ENCODE data around the gene CBFB. TPM values are rescaled to one million over a fixed set of nuclear protein-coding genes. Genes with fewer than 3 reads are reported as not detected.

CBFB gene
- total and polyA plus RNA-seq, 2 of the 13 experiments (the other 11 are each of a cell fraction or from before 2014, with no cell fraction given), result 22.1 to 70.8 TPM

DNA sequence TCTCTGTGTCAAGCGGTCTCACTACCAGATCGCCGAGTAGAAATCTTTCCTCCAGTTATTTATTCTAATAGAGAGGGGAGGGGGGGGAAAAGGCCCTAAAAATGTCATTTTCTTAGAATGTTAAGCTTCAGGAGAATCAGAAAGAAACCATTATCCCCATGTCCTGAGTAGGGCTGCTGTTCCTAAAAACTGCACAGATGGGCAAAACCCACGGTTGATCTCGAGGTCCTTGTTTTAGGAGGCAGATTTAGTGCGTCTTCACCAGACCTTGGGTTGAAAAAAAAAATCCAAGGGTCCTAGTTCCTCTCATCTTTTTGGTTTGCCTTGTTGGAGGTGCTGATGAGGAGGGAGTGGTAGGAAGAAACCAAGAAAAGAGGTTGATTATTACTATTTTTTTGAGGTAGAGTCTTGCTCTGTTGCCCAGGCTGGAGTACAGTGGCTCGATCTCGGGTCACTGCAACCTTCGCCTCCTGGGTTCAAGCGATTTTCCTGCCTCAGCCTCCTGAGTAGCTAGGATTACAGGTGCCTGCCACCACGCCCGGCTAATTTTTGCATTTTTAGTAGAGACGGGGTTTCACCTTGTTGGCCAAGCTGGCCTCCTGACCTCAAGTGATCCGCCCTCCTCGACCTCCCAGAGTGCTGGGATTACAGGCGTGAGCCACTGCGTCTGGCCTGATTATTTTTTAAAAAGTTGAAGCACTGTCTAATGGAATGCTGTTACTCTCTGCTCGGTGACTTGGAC, 1.4 kb downstream of the CBFB start (continued):
- TF ChIP-seq KIAA2018 (CRISPR knock-in tag; IDR thresholded peaks at IDR 0.05; ENCODE audit: borderline replicate concordance), result no peak
- no peak for TF ChIP-seq ZNF331 (CRISPR knock-in tag; IDR thresholded peaks at IDR 0.05)
- no peak for TF ChIP-seq ZNF180 (CRISPR knock-in tag; IDR thresholded peaks at IDR 0.05; ENCODE audit: borderline replicate concordance, low read depth)
- TF ChIP-seq ZNF432 (CRISPR knock-in tag; IDR thresholded peaks at IDR 0.05; ENCODE audit: borderline replicate concordance), result no peak
- no peak for TF ChIP-seq RFXANK (CRISPR knock-in tag; IDR thresholded peaks at IDR 0.05)
- TF ChIP-seq ZNF564 (CRISPR knock-in tag; IDR thresholded peaks at IDR 0.05), result no peak
- TF ChIP-seq FOXM1 (CRISPR knock-in tag; IDR thresholded peaks at IDR 0.05), result no peak
- TF ChIP-seq KLF12 (CRISPR knock-in tag; IDR thresholded peaks at IDR 0.05; ENCODE audit: borderline replicate concordance), result no peak
- TF ChIP-seq MTA1 (CRISPR knock-in tag; IDR thresholded peaks at IDR 0.05; ENCODE audit: borderline replicate concordance), result no peak
- TF ChIP-seq ARID5B (CRISPR knock-in tag; IDR thresholded peaks at IDR 0.05), result 0 out of 2 replicates have a peak, but pooled peaks have one; percentile 20
- peak; percentile 70; the same call in 1 of the 2 replicates for TF ChIP-seq ZNF460 (CRISPR knock-in tag; IDR thresholded peaks at IDR 0.05; ENCODE audit: borderline replicate concordance)
- TF ChIP-seq SALL1 (CRISPR knock-in tag; IDR thresholded peaks at IDR 0.05), result peak; percentile 27; the same call in 1 of the 2 replicates
- TF ChIP-seq, protein P1, sequence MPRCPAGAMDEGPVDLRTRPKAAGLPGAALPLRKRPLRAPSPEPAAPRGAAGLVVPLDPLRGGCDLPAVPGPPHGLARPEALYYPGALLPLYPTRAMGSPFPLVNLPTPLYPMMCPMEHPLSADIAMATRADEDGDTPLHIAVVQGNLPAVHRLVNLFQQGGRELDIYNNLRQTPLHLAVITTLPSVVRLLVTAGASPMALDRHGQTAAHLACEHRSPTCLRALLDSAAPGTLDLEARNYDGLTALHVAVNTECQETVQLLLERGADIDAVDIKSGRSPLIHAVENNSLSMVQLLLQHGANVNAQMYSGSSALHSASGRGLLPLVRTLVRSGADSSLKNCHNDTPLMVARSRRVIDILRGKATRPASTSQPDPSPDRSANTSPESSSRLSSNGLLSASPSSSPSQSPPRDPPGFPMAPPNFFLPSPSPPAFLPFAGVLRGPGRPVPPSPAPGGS (CRISPR knock-in tag; IDR thresholded peaks at IDR 0.05), result no peak
- 0 out of 4 replicates have a peak, but pooled peaks have one; percentile 9 to 27 for TF ChIP-seq NR2F1 (CRISPR knock-in tag; IDR thresholded peaks at IDR 0.05)
- no peak for TF ChIP-seq BORCS8-MEF2B (CRISPR knock-in tag; IDR thresholded peaks at IDR 0.05)
- TF ChIP-seq ZNF547 (CRISPR knock-in tag; IDR thresholded peaks at IDR 0.05), result no peak
- no peak for TF ChIP-seq CEBPG (CRISPR knock-in tag; IDR thresholded peaks at IDR 0.05)
